GM18499 (cell line): Measurements from ENCODE around the gene DCHS2.

Source experiments
- ATAC-seq: cut with Tn5 transposase; IDR thresholded peaks from one replicate; pipeline ENCODE4 v1.9.1; 2021; ENCODE audit warnings: moderate number of reproducible peaks; ENCODE audit not compliant: insufficient read depth, unreplicated experiment

The DCHS2 gene

GRCh38 chr4:154399259-154399974 lies 92.2 kb downstream of the DCHS2 start:
- ATAC-seq, result no peak

GRCh38 chr4:154390324-154390723 lies 101.3 kb downstream of the DCHS2 start:
- no peak for ATAC-seq

- ATAC-seq, result no peak
These were observed 102.5 kb downstream of the DCHS2 start for GRCh38 chr4:154389148-154389547.

- no peak for ATAC-seq
These were observed 107.6 kb downstream of the DCHS2 start for GRCh38 chr4:154384012-154384411.

GRCh38 chr4:154376486-154376885 lies 115.1 kb downstream of the DCHS2 start:
- no peak for ATAC-seq

GRCh38 chr4:154368060-154368459 lies 123.5 kb downstream of the DCHS2 start:
- ATAC-seq, result no peak

GRCh38 chr4:154367659-154368058 lies 123.9 kb downstream of the DCHS2 start:
- no peak for ATAC-seq

GRCh38 chr4:154366956-154367355 lies 124.6 kb downstream of the DCHS2 start:
- ATAC-seq, result no peak

- no peak for ATAC-seq
These were observed 127.3 kb downstream of the DCHS2 start for GRCh38 chr4:154364066-154364845.

GRCh38 chr4:154361450-154361849 lies 130.1 kb downstream of the DCHS2 start:
- ATAC-seq, result peak; percentile 61

- ATAC-seq, result no peak
These were observed 131.1 kb downstream of the DCHS2 start for GRCh38 chr4:154360491-154360890.

GRCh38 chr4:154354883-154355282 lies 136.7 kb downstream of the DCHS2 start:
- no peak for ATAC-seq

GRCh38 chr4:154349829-154350228 lies 141.8 kb downstream of the DCHS2 start:
- no peak for ATAC-seq

GRCh38 chr4:154348657-154349056 lies 142.9 kb downstream of the DCHS2 start:
- no peak for ATAC-seq

GRCh38 chr4:154345359-154345758 lies 146.2 kb downstream of the DCHS2 start:
- no peak for ATAC-seq

GRCh38 chr4:154344686-154345085 lies 146.9 kb downstream of the DCHS2 start:
- no peak for ATAC-seq

- no peak for ATAC-seq
These were observed 147.9 kb downstream of the DCHS2 start for GRCh38 chr4:154343651-154344050.

GRCh38 chr4:154341448-154341847 lies 150.2 kb downstream of the DCHS2 start:
- ATAC-seq, result no peak

- no peak for ATAC-seq
These were observed 156.0 kb downstream of the DCHS2 start for GRCh38 chr4:154335588-154335987.

GRCh38 chr4:154332681-154333421 lies 158.7 kb downstream of the DCHS2 start:
- ATAC-seq, result peak; percentile 59

- no peak for ATAC-seq
These were observed 161.7 kb downstream of the DCHS2 start for GRCh38 chr4:154329939-154330338.
